CD4-positive, alpha-beta T cell treated with Interleukin-15 for 4 hours (primary cell): Measurements from ENCODE around the gene APH1B.
A peak's percentile ranks its signal among the peaks of the same experiment; 100 is the strongest.

Experiments
- DNase-seq: peaks from one replicate; pipeline ENCODE4 v3.0.0-alpha.2; 2020; ENCODE audit warnings: low spot score

The APH1B gene

DNA sequence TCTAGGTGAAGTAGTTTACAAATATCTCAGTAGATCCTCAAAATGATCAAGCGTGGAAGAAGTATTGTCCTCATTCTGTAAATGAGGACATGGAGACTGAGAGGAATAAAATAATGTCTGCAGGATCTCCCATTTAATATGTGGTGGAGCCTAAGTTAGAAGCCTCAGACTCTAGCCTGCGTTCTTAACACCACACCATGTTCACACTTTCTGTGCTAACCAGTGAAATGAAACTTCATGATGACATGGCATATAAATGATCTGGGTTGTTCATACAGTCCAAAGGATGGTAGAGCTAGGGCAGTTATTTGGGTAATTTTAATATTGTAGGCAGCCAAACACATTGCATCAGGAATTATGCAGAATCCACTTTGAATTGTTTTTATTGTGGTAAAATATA, 25.1 kb upstream of the APH1B start:
- no peak for DNase-seq

DNA sequence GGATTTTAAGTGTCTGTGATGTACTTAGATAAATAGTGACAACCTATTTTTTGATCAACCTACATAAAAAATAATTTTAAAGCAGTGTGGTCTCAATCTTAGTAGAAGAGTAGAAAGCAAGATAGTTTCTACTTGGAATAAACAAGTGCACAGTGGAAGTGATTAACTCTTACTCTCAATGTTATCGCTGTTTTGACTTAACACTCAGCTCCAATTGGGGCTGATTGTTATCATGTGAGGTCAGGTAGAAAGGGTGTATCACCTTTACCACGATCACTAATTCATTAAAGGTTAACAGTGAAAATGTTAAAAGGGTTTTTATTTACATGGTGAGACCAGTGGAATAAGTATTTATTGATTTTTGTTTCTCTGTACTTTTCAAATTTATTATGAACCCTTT, 22.4 kb upstream of the APH1B start:
- DNase-seq: no peak

DNA sequence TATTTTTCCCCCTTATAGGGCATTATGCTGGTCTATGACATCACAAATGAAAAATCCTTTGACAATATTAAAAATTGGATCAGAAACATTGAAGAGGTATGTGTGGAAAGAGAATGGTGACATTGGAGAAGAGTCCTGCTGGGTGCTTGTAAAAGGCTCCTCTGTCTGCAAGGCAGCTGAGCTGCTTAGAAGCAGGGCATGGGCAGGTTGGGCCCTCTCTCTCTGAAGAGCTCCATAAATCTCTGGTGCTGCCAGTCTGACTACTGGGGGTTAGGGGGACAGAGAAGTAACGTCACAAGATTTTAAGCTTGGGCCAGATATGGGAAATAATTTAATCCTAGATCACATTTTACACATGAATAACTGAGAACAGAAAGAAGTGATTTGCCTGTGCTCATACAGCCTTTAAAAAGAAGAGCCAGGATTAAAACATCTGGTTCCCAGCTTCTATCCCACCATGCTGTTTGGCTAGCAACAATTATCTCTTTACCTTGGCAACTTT, 21.9 kb upstream of the APH1B start:
- DNase-seq: no peak

- no peak for DNase-seq
Observed at GRCh38 chr15:63256433-63257274, 20.8 kb upstream of the APH1B start.

GRCh38 chr15:63258658-63259057, 18.7 kb upstream of the APH1B start:
- no peak for DNase-seq

DNA sequence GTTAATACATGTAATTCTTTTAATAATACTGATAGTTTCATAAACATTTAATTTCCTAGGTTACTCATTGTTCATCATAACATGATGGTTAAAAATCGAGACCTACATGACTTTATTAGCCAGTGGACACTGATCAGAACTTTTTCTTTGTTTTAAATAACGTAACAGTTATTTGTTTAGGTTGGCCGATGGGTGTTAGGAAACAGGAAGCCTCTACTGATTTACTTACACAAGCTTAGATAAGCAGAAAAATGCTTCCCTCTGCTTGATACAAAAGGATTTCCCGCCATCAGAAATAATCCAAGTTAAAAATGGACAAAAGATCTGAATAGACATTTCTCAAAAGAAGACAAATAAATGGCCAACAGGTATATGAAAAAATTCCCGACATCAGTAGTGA, 16.6 kb upstream of the APH1B start:
- no peak for DNase-seq

GRCh38 chr15:63261311-63261710, 16.1 kb upstream of the APH1B start:
- no peak for DNase-seq

GRCh38 chr15:63263519-63263918, 13.9 kb upstream of the APH1B start:
- no peak for DNase-seq

DNA sequence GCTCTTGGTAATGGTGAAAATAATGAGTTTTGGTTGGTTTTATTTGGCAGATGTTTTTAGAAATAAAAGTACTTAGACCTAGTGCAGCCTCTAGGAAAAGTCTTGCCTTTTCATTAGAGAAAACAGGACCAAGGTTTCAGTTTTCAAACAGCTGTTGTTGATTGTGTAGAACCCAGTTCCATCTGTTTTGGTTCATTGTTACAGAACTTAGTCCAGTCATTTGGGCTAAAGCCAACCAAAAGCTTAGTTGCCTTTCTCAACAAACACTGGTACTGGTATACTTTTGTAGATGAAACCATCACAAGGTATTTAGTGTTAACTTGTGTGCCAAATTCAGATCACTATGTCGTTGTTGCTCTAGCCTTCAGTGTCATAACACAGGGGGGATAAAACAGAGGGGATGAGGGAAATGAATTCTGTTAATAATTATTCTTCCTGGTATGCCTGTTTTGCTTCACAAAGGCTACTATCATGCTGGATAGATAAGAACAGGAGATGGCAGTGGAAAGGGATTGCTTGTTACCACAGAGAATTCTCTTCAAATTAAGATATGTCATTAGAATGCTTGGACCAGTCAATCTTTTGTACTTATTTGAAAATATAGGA, 12.6 kb upstream of the APH1B start:
- DNase-seq: no peak

GRCh38 chr15:63274427-63274826, 3.0 kb upstream of the APH1B start:
- no peak for DNase-seq

DNA sequence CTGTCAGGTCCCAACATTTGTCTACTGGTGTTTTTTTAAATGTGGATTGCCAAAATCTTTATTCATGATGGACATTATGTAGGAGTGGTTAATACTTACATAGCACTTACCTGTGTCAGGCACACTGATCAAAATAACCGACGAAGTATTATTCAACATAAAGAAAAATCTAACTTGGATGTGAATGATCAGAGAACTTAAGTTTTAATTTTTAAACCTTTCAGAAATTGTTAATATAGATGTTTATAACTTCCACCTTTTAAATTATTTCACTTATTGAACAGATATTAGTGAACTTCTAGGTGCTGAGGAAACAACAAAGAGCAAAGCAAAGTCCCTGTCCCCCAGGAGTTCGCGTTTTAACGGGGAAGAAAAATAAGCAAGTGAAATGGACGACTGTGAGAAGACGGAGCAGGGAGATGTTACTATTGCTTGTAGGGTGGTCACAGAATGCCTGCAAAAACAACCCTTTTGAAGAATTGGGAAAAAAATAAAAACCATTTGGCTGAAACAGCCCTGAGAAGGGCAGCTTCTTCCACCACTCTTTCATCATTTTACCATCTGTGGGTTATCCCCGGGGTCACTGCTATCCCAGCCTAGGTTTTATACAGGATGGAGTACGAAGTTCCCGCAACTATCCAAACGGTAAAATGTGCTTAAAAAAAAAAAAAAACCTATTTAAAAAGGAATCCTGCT, 915 bp upstream of the APH1B start:
- no peak for DNase-seq

- DNase-seq: no peak
Observed at GRCh38 chr15:63277893-63278456, 570 bp downstream of the APH1B start.

GRCh38 chr15:63283126-63283525, 5.7 kb downstream of the APH1B start:
- no peak for DNase-seq

DNA sequence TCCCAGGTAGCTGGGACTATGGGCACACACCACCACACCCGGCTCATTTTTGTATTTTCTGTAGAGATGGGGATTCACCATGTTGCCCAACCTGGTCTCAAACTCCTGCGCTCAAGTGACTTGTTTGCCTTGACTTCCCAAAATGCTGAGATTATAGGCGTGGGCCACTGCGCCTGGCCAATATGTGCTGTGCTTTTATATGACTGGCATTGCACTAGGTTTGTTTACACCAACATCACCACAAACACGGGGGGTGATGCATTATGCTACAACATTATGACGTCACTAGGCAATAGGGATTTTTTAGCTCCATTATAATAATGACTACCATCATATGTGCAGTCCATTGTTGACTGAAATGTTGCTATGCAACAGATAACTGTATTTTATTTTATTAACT, 6.9 kb downstream of the APH1B start:
- DNase-seq: no peak

DNA sequence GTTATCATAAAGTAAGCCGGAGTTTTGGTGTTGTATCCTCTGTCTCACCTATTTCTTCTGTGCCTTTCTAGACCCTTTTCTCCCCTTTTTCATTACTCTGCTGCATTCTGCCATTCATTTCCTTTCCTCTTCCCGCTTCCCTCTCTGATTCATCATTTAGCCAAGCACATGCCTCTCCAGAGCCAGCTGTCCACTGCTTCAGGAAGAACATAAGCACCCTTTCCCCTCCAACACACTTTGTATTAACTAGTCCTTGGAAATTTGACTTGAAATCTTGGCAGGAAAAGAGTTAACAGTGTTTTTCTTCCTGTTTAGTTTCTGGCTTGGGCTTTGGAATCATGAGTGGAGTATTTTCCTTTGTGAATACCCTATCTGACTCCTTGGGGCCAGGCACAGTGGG, 9.7 kb downstream of the APH1B start:
- DNase-seq: no peak

- no peak for DNase-seq
Observed at GRCh38 chr15:63288342-63288741, 10.9 kb downstream of the APH1B start.

- DNase-seq: peak; percentile 52
Observed at GRCh38 chr15:63288778-63289378, 11.5 kb downstream of the APH1B start.

GRCh38 chr15:63291507-63291906, 14.1 kb downstream of the APH1B start:
- no peak for DNase-seq

- DNase-seq: no peak
Observed at GRCh38 chr15:63292241-63292640, 14.8 kb downstream of the APH1B start.

DNA sequence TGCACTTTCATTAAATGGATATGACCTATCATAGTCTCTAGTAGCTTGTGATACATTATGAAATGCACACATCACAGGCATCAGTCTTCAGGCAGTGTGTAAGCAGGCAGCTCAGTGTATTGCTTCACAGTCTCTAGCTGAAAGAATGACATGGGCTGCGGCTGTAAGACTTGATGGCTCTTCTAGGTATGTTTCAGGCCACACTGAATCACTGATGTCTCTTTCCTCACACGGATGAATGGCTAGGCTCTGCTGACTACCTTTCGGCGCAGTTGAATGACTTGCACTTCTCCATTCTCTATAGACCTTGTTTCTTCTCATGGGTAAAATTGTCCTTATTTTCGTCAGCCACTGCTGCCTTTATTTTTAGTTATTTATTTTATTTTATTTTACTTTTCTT, 15.4 kb downstream of the APH1B start:
- DNase-seq: no peak

GRCh38 chr15:63294359-63294758, 17.0 kb downstream of the APH1B start:
- no peak for DNase-seq

GRCh38 chr15:63295341-63295740, 17.9 kb downstream of the APH1B start:
- DNase-seq: no peak
